ENCODE results near the gene MTMR10.

The MTMR10 gene

GRCh38 chr15:30958219-30958618 is 33.2 kb downstream of the MTMR10 start:
- FAIRE-seq (no peak), DNase-seq (ENCODE audit: low spot score) (no peak)

- DNase-seq (ENCODE audit: low spot score) (no peak), FAIRE-seq (peak; percentile 18)
These were observed 35.0 kb downstream of the MTMR10 start for GRCh38 chr15:30956216-30957124.

DNA sequence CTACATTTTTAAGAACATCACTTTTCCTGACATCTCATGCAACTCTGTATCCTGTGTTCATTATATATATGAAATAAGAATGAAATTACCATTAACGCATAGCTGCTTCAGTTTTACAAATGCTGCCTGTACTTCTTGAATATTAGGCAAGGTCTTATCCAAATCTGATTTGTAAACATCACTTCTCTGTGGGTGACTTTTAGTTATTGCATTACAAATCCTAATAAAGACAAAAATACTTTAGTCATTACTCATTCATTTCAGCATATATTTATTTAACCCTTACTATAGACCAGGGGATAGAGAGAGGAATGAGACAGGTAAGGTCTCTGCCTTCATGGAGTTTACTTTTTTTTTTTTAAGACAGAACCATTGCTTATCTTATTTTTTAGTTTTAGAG is 36.8 kb downstream of the MTMR10 start:
- DNase-seq (ENCODE audit: low spot score): peak; percentile 8
- FAIRE-seq: no peak

GRCh38 chr15:30953731-30954378 is 37.6 kb downstream of the MTMR10 start:
- FAIRE-seq (peak; percentile 81), DNase-seq (ENCODE audit: low spot score) (peak; percentile 87)

GRCh38 chr15:30953183-30953582 is 38.2 kb downstream of the MTMR10 start:
- DNase-seq (ENCODE audit: low spot score): no peak
- FAIRE-seq: no peak

DNA sequence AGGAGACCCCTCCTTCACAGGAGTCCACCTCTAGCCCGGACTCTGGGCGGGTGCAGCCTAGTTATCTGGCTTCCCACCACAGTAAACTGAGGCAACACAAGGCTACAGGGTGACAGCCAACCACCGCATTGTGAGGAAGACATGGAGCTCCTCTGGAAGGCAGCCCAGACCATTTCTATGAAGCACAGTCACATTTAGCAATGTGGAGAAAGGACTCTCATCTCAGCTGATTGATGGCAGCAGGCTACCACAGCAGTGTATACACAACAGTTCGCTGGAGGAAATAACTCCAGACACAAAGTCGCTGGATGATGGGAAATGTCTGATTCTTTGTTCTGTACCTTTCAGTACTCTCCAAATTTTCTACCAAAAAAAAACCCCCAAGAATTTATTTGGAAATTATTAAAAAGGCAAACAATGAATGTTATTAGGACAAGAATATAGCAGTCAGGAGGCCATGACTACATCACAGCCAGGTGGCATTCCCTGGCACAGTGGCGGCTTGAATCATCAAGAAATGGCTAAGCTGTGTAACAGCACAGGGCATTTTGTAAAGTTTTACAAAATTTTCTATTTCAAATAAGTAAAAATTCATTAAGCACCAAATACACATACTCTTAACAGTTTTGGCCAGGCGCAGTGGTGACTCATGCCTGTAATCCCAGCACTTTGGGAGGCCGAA is 47.6 kb downstream of the MTMR10 start:
- FAIRE-seq: no peak
- DNase-seq (ENCODE audit: low spot score): no peak

- DNase-seq (ENCODE audit: low spot score): no peak
- no peak for FAIRE-seq
These were observed 49.9 kb downstream of the MTMR10 start for GRCh38 chr15:30941520-30941919.

- DNase-seq (ENCODE audit: low spot score): no peak
- FAIRE-seq: no peak
These were observed 51.1 kb downstream of the MTMR10 start for GRCh38 chr15:30940359-30940758.

DNA sequence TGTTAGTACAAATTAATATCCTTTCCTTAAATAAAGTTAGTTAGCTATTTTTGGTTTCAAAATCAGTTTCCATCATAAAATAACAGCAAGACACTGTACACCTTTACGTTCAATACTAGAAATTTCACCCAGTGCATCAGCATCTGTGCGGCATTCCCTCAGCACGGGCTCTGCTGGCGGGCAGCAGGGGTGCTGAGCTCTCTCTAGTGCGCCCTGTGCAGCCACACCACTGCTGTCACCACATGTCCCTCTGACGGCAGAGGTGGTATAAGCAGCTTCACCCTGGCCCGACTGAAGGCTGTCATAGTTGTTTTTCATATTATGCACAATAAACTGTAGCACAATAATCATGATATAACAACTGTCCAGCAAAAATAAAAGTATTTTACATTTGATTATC is 52.3 kb downstream of the MTMR10 start:
- DNase-seq (ENCODE audit: low spot score) (no peak), FAIRE-seq (no peak)

- DNase-seq (ENCODE audit: low spot score): no peak
- no peak for FAIRE-seq
These were observed 58.1 kb downstream of the MTMR10 start for GRCh38 chr15:30933293-30933692.

GRCh38 chr15:30930422-30930821 is 61.0 kb downstream of the MTMR10 start:
- DNase-seq (ENCODE audit: low spot score) (no peak), FAIRE-seq (no peak)

DNA sequence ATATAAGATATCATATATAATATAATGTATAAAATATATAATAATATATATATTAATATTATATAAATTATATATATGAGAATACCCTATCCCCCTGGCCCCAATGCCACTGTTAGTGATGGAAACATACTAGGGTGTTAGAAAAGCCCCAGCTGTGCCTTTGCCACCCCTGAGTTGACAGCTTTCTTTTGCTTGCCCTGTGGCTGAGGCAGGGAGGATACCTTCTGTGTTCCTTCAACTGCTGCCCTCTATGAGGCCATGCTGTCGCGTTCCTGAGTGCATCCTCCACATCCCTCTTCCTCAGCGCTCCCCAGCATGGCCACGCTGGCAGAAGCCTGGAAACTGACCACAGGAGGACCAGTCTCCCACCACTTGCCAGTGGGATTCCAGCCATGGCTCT is 61.4 kb downstream of the MTMR10 start:
- DNase-seq (ENCODE audit: low spot score) (no peak), FAIRE-seq (no peak)

DNA sequence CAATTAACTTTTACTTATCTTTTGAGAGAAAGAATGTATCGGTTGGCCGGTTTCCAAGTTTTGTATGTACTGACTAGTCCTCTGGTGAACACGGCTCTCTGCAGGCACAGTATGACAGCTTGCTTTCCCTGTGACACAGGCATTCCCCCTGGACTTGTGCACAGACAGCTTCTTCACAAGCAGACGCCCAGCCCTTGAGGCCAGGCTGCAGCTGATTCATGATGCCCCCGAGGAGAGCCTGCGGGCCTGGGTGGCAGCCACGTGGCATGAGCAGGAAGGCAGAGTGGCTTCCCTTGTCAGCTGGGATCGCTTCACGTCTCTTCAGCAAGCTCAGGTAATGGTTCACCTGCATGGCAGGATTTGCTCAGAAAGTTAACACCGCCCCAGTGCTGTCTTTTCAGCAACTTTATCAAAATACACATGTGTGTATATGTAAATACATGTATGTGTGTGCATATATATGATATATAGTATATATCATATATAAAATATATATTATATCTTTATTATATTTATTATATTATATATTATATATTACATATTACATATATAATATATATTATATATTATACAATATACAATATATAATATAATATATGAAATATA is 62.3 kb downstream of the MTMR10 start:
- FAIRE-seq: no peak

DNA sequence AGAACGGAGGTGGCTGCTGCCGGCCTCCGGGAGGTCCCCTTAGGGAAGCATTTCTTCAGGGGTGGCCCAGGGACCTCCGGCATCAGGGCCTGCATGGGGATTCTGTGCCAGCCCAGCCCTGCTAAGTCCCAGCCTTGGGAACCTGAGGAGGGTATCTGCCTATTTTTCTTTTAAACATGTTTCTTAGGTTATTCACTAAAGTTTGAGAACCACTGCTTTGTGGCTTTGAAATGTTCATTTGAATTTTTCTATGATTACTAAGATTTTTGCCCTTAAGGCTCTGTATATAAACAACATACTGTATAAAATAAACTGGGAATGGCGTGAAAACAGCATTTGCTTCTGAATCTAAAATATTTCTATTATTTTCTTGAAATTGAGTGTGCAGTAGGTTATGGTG is 63.4 kb downstream of the MTMR10 start:
- no peak for DNase-seq (ENCODE audit: low spot score)
- FAIRE-seq: no peak

More for the DNA sequence above, 62.3 kb downstream of the MTMR10 start:
- DNase-seq (ENCODE audit: low spot score): no peak

DNA sequence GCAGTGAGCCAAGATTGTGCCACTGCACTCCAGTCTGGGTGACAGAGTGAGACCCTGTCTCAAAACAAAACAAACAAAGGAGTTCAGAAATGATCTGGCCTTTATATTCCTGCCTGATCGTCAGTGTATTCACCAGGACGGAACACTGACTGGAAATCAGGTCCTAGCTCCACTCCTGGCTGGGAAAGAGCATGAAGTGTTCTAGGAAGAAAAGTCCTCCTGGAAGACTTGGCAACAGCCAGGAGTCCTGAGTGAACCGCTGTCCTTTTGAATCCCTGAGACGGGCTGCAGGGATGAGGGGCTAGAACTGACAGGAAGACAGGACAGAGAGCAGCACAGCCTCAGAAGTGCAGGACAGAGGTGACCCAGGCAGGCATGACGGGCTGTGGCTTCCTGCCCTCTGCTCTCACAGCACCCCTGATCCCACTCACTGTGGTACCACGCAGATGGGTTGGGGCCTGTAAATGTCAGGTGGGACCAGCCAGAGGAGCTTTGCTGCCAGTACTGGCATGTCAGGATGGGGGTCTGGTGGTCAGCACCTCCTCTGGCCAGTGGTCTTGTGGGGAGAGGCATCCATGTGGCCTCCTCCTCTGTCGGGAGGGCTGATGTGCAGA is 64.2 kb downstream of the MTMR10 start:
- DNase-seq (ENCODE audit: low spot score) (no peak), FAIRE-seq (no peak)

- DNase-seq (ENCODE audit: low spot score) (no peak), FAIRE-seq (no peak)
These were observed 65.3 kb downstream of the MTMR10 start for GRCh38 chr15:30926161-30926560.

GRCh38 chr15:30925686-30926085 is 65.7 kb downstream of the MTMR10 start:
- no peak for FAIRE-seq

DNA sequence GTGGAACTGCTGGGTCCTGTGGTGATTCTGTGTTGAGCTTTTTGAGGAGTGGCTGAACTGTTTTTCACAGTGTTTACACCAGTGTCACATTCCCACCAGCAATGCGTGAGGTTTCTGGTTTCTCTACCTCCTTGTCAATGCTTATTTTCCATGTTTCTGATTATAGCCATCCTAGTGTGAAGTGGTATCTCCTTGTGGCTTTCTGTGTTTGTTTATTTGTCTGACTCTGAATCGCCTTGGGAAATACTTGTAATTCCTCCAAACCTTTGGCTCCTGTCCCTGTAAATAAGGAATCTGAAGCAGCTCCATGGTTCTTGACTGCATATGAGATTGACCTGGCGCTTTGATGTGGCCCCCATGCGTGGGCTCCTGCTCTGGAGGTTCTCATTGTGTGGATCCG is 67.1 kb downstream of the MTMR10 start:
- DNase-seq (ENCODE audit: low spot score): no peak
- no peak for FAIRE-seq

More at GRCh38 chr15:30925686-30926085, 65.7 kb downstream of the MTMR10 start:
- DNase-seq (ENCODE audit: low spot score): no peak

DNA sequence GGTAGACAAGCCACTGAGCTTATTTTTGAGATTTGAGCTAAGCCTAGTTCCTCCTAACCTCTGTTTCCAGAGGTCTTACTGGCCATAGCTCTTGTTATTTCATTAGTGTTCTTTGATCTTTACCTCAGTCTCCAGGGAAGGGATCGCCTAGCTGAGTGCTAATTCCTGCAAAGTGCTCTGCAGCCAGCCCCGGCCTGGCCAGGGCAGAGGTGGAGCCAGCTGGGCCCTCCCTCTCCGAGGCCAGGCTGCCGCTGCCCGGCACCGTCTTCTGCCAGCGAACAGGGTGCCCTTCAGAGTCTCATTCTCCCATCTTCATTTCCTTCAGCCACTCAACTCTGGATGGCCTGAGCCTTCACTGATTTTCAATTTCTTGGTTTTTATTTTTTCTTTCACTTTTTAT is 68.0 kb downstream of the MTMR10 start:
- DNase-seq (ENCODE audit: low spot score) (no peak), FAIRE-seq (no peak)

DNA sequence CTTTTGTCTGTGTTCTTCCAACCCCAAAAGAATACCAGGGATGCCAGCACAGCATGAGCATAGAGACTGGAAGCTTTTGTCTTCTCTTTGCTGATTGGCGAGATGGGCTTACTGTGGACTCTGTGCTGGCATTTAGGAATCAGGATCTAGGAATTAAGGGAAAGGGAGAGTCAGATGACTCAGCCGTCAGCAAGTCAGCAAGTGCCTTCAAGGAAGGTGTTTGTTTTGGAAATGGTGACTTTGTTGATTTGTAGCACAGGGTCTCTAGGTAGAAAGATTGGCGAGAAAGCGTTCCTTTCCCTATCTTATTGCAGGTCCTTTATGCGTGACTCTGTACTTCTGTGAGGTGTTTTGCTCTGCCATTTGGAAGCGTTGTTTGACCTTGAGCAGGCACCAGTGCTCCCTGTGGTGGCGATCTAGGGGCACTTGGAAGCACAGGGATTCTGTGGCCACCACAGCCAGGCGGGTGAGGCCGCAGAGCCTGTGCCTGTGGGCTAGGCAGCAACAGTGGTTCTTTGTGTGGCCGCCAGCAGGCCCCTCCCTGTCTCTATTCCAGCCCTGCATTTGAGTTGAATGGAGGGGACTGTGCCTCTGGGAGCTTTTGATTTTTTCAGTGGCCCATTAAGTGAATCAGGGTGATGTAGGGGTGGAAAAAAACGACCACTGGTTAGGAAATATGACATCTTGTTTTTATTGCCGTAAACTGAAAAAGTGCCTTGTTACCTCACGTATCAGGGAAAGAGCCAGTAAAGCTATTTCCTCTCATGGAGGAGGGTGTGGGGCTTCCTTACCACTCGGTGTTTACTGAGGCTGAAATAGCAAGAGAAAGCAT is 68.7 kb downstream of the MTMR10 start:
- DNase-seq (ENCODE audit: low spot score) (peak; percentile 14), FAIRE-seq (no peak)
